HG03066 (cell line): ENCODE results near the gene LDLR.
"Not testable (repeated sequence)": the region's sequence is repeated elsewhere in the genome, so short reads cannot be mapped to it uniquely, and the experiment has no call there.

Experiments
- ATAC-seq: cut with Tn5 transposase; IDR thresholded peaks from one replicate; pipeline ENCODE4 v1.9.1; 2021; ENCODE audit warnings: low read depth; ENCODE audit not compliant: unreplicated experiment

Gene LDLR

DNA sequence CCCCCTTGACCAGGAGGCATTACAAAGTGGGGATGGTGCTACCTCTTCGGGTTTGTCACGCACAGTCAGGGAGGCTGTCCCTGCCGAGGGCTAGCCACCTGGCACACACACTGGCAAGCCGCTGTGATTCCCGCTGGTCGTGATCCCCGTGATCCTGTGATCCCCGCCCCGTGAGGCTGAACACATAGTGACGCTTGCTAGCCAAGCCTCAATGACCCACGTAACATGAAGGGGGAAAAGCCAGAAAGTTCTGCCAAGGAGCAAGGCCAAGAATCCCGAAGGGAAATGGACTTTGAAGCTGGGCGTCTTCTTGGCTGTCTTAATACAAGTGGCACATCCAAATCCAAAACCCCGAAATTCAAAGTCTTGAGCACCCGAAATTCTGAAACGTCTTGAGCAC lies 13.7 kb downstream of the LDLR start:
- ATAC-seq = no peak

DNA sequence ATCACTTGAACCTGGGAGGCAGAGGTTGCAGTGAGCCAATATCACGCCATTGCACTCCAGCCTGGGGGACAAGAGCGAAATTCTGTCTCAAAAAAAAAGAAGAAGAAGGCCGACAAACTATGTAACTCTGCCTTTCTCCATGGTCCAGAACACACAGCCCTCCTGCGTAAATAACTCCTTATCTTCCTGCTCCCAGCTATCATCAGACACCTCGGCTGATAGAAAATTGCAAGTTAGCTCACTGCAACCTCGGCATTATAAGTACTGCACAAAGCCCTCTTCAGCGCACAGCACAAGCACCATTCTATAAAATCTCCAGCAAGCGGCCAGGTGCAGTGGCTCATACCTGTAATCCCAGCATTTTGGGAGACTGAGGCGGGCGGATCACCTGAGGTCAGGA lies 14.4 kb downstream of the LDLR start:
- ATAC-seq = not testable (repeated sequence)

- no peak for ATAC-seq
These were observed 15.9 kb downstream of the LDLR start for GRCh38 chr19:11105014-11105636.

DNA sequence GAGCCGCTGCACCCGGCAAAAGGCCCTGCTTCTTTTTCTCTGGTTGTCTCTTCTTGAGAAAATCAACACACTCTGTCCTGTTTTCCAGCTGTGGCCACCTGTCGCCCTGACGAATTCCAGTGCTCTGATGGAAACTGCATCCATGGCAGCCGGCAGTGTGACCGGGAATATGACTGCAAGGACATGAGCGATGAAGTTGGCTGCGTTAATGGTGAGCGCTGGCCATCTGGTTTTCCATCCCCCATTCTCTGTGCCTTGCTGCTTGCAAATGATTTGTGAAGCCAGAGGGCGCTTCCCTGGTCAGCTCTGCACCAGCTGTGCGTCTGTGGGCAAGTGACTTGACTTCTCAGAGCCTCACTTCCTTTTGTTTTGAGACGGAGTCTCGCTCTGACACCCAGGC lies 17.2 kb downstream of the LDLR start:
- ATAC-seq = no peak

DNA sequence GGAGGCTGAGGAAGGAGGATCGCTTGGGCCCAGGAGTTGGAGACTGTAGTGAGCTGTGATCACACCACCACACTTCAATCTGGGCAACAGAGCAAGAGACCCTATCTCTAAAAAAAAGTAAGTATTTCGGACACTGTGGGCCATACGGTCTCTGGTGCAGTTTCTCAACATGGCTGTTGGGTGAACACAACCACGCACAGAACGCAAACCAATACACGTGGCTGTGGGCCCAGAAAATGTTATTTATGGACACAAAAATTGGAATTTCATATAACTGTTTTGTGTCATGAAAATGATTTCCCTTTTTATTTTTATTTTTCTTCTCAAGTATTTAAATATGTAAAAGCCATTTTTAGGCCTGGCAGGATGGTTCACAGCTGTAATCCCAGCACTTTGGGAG lies 19.5 kb downstream of the LDLR start:
- no peak for ATAC-seq

- ATAC-seq = no peak
These were observed 22.0 kb downstream of the LDLR start for GRCh38 chr19:11111117-11111770.

GRCh38 chr19:11111771-11112144 lies 22.5 kb downstream of the LDLR start:
- ATAC-seq = no peak

GRCh38 chr19:11113140-11113708 lies 24.0 kb downstream of the LDLR start:
- ATAC-seq = no peak

- no peak for ATAC-seq
These were observed 25.8 kb downstream of the LDLR start for GRCh38 chr19:11115042-11115441.

GRCh38 chr19:11115895-11116446 lies 26.7 kb downstream of the LDLR start:
- ATAC-seq = no peak

DNA sequence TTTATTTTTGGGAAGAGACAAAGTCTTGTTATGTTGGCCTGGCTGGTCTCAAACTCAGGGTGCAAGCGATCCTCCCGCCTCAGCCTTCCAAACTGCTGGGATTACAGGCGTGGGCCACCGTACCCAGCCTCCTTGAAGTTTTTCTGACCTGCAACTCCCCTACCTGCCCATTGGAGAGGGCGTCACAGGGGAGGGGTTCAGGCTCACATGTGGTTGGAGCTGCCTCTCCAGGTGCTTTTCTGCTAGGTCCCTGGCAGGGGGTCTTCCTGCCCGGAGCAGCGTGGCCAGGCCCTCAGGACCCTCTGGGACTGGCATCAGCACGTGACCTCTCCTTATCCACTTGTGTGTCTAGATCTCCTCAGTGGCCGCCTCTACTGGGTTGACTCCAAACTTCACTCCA lies 27.2 kb downstream of the LDLR start:
- ATAC-seq = no peak

DNA sequence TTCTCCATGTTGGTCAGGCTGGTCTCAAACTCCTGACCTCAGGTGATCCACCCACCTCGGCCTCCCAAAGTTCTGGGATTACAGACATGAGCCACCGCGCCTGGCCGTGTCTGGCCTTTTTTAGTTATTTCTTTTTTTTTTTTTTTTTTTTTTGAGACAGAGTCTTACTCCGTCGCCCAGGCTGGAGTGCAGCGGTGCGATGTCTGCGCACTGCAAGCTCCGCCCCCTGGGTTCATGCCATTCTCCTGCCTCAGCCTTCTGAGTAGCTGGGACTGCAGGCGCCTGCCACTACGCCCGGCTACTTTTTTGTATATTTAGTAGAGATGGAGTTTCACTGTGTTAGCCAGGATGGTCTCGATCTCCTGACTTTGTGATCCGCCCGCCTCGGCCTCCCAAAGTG lies 32.7 kb downstream of the LDLR start:
- not testable (repeated sequence) for ATAC-seq

DNA sequence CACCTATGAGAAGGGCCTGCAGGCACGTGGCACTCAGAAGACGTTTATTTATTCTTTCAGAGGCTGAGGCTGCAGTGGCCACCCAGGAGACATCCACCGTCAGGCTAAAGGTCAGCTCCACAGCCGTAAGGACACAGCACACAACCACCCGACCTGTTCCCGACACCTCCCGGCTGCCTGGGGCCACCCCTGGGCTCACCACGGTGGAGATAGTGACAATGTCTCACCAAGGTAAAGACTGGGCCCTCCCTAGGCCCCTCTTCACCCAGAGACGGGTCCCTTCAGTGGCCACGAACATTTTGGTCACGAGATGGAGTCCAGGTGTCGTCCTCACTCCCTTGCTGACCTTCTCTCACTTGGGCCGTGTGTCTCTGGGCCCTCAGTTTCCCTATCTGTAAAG lies 33.9 kb downstream of the LDLR start:
- no peak for ATAC-seq

DNA sequence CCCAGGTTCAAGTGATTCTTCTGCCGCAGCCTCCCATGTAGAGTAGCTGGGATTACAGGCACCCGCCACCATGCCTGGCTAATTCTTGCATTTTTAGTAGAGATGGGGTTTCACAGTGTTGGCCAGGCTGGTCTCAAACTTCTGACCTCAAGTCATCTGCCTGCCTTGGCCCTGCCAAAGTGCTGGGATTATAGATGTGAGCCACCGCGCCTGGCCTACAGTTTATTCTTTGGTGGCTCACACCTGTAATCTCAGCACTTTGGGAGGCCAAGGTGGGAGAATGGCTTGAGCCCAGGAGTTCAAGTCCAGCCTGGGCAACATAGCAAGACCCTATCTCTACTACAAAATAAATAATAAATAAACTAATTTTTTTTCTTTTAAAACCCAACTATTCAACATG lies 34.9 kb downstream of the LDLR start:
- not testable (repeated sequence) for ATAC-seq

- no peak for ATAC-seq
These were observed 36.9 kb downstream of the LDLR start for GRCh38 chr19:11125994-11126685.

GRCh38 chr19:11127905-11128304 lies 38.6 kb downstream of the LDLR start:
- ATAC-seq = no peak

GRCh38 chr19:11130824-11131455 lies 41.7 kb downstream of the LDLR start:
- no peak for ATAC-seq

DNA sequence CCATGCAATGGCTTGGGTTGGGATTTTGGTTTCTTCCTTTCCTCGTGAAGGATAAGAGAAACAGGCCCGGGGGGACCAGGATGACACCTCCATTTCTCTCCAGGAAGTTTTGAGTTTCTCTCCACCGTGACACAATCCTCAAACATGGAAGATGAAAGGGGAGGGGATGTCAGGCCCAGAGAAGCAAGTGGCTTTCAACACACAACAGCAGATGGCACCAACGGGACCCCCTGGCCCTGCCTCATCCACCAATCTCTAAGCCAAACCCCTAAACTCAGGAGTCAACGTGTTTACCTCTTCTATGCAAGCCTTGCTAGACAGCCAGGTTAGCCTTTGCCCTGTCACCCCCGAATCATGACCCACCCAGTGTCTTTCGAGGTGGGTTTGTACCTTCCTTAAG lies 42.2 kb downstream of the LDLR start:
- no peak for ATAC-seq

GRCh38 chr19:11136400-11137101 lies 47.3 kb downstream of the LDLR start:
- ATAC-seq = no peak
